ENCODE results near the gene CPAMD8.
"Not testable (repeated sequence)": the region's sequence is repeated elsewhere in the genome, so short reads cannot be mapped to it uniquely, and the experiment has no call there.

Gene CPAMD8

GRCh38 chr19:16998635-16999194 lies 27.9 kb downstream of the CPAMD8 start:
- no peak for FAIRE-seq

DNA sequence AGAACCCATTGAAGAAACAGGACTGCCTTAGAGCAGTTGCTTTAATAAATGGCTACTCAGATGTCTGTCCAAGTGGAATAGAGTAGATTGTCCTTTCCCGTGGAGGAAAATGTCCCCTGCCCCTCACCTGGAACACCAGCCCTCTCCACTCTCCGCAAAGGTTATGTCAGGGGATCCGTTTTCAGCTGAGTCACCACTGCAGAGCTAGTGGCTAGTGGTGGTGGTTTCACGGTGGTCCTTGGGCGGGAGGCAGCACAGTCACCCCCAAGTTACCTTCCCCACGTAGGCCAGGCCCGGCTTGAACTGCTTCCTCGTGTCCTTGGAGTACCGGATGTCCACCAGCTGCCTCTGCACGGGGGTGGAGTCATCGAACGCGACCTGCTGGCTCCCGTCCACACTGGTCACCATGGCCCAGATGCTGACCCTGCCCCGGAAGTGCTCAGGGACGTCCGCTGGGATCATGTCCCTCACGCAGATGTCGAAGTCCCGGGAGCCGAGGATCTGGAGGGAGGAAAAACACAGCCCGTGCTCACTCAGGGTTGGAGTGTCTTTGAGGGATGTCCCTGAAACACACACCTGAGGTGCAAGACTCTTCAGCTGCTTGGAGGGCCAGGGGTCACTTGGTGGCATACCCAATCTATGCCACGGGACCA lies 29.6 kb downstream of the CPAMD8 start:
- not testable (repeated sequence) for FAIRE-seq

GRCh38 chr19:16988661-16989060 lies 37.9 kb downstream of the CPAMD8 start:
- no peak for FAIRE-seq

DNA sequence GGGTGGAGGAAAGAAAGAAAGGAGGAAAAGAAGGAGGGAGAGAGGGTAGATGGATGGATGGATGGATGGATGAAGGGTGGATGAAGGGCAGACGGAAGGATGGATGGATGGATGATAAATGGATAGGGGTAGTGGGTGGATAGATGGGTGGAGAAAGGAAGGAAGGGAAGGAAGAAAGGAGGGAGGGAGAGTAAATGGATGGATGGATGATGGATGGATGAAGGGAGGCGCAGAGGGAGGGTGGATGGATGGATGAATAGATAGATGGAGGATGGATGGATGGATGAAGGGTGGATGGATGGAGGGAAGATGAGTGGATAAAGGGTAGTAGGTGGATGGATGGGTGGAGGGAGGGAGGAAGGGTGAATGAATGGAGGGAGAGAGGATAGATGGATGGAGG lies 41.2 kb downstream of the CPAMD8 start:
- FAIRE-seq, result no peak

GRCh38 chr19:16982586-16982985 lies 44.0 kb downstream of the CPAMD8 start:
- FAIRE-seq, result not testable (repeated sequence)

- FAIRE-seq, result no peak
Observed at GRCh38 chr19:16978839-16979802, 47.5 kb downstream of the CPAMD8 start.

- no peak for FAIRE-seq
Observed at GRCh38 chr19:16978156-16978555, 48.5 kb downstream of the CPAMD8 start.

DNA sequence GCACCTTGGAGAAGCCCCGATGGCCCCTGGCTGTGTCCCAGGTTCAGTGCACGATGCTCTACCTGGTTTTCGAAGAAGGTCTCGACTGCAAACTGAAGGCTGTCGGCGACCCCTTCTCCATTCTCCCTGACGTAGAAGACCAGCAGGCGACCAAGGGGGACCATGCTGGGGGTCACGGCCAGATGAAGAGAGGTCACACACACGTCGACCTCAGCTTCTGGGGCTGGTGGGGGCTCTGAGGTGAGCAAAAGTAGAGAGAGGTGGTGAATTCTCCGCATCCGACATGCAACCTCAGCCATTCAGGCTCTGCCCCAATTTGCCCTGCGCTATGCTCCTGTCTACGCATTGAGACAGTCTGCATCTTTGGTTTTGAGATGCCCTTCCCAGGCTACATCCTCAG lies 49.3 kb downstream of the CPAMD8 start:
- FAIRE-seq, result no peak

GRCh38 chr19:16976446-16976845 lies 50.2 kb downstream of the CPAMD8 start:
- no peak for FAIRE-seq

DNA sequence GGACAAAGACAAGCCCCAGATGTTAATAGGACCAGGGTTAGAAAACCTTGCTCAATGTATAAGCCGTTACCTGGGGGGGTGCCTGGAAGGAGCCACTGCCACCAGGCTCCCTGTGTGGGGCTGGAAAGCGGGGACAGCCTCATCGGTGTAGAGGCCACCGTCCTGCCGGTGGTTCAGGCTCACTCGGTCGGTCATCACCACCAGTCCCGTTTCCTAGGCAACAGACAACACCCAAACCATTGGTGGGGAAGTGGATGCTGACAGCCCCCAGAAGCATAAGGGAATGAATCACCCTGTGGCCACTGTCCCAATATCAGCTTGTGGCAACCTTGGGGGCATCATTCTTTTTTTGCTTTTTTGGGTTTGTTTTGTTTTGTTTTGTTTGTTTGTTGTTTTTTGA lies 55.8 kb downstream of the CPAMD8 start:
- FAIRE-seq, result no peak

DNA sequence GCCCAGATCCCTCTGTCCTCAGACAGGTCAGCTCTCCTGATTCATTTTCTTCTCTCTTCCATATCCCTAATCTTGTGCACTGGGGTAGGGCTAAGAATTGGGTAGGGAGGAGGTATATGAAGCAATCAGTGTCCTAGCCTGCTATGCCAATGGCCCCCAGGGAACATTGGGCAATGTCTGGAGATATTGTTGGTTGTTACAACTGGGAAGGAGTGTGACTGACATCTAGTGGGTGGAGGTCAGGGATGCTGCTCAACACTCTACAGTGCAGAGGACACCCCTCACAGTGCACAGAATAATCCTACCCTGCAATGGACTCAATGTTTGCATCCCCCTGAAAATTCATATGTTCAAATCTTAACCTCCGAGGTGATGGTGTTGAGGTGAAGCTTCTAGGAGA lies 57.5 kb downstream of the CPAMD8 start:
- FAIRE-seq, result no peak

DNA sequence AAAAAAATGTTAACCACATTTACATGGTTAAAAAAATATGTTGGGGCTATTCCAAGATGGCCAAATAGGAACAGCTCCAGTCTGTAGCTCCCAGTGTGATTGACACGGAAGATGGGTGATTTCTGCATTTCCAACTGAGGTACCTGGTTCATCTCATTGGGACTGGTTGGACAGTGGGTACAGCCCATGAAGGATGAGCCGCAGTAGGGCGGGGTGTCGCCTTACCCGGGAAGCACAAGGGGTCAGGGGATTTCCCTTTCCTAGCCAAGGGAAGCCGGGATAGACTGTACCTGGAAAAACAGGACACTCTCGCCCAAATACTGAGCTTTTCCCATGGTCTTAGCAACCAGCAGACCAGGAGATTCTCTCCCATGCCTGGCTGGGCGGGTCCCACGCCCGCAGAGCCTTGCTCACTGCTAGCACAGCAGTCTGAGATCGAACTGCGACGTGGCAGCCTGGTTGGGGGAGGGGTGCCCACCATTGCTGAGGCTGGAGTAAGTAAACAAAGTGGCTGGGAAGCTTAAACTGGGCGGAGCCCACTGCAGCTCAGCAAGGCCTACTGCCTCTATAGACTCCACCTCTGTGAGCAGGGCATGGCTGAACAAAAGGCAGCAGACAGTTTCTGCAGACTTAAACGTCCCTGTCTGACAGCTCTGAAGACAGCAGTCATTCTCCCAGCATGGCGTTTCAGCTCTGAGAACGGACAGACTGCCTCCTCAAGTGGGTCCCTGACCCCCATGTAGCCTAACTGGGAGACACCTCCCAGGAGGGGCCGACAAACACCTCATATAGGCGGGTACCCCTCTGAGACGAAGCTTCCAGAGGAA lies 65.4 kb downstream of the CPAMD8 start:
- not testable (repeated sequence) for FAIRE-seq

DNA sequence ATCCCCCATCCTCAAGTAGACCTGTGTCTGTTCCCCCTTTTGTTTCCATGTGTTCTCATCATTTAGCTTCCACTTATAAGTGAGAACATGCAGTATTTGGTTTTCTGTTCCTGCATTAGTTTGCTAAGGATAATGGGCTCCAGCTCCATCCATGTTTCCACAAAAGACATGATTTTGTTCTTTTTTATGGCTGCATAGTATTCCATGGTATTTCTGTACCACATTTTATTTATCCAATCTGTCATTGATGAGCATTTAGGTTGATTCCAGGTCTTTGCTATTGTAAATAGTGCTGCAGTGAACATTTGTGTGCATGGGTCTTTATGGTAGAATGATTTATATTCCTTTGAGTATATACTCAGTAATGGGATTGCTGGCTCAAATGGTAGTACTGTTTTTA lies 68.3 kb downstream of the CPAMD8 start:
- FAIRE-seq, result not testable (repeated sequence)

- no peak for FAIRE-seq
Observed at GRCh38 chr19:16957855-16958254, 68.8 kb downstream of the CPAMD8 start.

DNA sequence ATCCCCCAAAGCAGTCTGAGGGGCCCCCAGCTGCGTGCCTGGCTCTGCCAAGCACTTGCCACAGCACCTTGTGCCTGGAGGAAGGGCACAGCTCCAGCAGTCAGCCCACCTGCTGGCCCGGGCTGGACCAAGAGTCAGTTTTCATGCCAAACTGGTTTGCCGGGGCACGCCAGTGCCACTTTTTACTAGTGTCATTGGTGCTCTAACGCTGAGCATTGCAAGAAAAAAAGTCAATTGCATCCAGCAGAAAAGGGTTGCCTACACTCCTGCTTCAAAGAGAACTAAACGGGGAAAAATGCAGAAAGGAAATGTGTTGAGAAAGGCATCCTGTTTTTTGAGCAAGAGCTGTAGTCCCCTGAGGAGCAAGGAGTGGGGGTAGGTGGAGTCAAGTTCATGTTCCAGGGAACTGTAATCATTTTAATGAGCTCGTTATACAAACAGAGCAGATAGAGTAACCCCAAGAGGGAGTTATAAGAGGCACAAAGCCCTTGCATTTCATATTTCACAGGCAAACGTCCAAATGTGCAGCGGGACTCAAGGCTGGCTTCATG lies 69.4 kb downstream of the CPAMD8 start:
- FAIRE-seq, result no peak

- no peak for FAIRE-seq
Observed at GRCh38 chr19:16955161-16955560, 71.4 kb downstream of the CPAMD8 start.

- FAIRE-seq, result no peak
Observed at GRCh38 chr19:16952046-16952445, 74.6 kb downstream of the CPAMD8 start.

DNA sequence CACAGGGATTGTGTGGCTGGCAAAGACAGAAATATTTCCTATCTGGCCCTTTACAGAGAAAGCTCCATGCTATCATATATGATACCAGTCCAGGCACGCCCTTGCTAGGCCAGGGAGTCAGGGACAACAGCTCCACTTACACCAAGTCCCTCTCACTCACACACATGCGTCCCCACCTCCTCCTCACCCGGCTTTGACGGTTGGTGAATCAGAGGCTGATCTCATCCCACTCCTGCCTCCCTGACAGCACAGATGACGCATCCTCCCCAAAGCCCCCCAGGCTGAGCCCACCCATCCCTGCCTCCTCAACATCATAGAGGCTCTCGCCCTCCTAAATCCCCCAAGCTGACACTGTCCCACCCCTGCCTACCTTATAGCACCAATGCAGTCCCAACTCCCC lies 75.1 kb downstream of the CPAMD8 start:
- no peak for FAIRE-seq

- no peak for FAIRE-seq
Observed at GRCh38 chr19:16949496-16950023, 77.0 kb downstream of the CPAMD8 start.

- no peak for FAIRE-seq
Observed at GRCh38 chr19:16946951-16947940, 79.4 kb downstream of the CPAMD8 start.
